Activated naive CD4-positive, alpha-beta T cell treated with anti-CD3 and anti-CD28 coated beads, Interleukin-2, amount 50 U/mL, for 24 hours (primary cell): ENCODE data around the gene DBNDD1.
A peak's percentile ranks its signal among the peaks of the same experiment; 100 is the strongest.
"Not testable (repeated sequence)": the region's sequence is repeated elsewhere in the genome, so short reads cannot be mapped to it uniquely, and the experiment has no call there.

Experiments
- H3K27ac Mint-ChIP-seq: one replicate; pipeline ENCODE4 v1.8.0; 2021; ENCODE audit warnings: mild to moderate bottlenecking, mixed read lengths
- H3K27me3 Mint-ChIP-seq: one replicate; pipeline ENCODE4 v1.8.0; 2021; ENCODE audit warnings: mixed read lengths
- H3K36me3 Mint-ChIP-seq: one replicate; pipeline ENCODE4 v1.8.0; 2021; ENCODE audit warnings: mixed read lengths
- H3K4me1 Mint-ChIP-seq: one replicate; pipeline ENCODE4 v1.8.0; 2021; ENCODE audit warnings: mixed read lengths
- H3K4me3 Mint-ChIP-seq: one replicate; pipeline ENCODE4 v1.8.0; 2021; ENCODE audit warnings: mild to moderate bottlenecking, mixed read lengths
- H3K9me3 Mint-ChIP-seq: one replicate; pipeline ENCODE4 v1.8.0; 2021; ENCODE audit warnings: mixed read lengths

DBNDD1 gene

DNA sequence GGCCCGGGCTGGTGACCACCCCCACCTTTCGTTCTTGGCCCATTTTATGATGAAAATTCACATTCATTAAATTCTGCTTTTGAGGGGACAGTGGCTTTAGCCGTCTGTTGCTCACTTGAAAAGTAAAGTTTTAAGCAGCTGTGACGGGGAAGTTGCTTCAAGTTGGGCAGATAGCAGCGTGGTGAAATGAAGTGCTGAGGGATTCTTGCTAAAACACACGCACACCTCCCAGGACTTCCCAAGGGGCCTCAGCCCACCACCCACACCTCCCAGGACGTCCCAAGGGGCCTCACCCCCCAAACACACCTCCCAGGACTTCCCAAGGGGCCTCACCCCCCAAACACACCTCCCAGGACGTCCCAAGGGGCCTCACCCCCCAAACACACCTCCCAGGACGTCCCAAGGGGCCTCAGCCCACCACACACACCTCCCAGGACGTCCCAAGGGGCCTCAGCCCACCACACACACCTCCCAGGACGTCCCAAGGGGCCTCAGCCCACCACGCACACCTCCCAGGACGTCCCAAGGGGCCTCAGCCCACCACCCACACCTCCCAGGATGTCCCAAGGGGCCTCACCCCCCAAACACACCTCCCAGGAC lies 11.5 kb downstream of the DBNDD1 start:
- peaks cover 26% of the 10 kb centered on the region for H3K4me1 Mint-ChIP-seq
- not testable (repeated sequence) for H3K36me3 Mint-ChIP-seq, H3K27me3 Mint-ChIP-seq, H3K27ac Mint-ChIP-seq, H3K9me3 Mint-ChIP-seq
- H3K4me3 Mint-ChIP-seq, result peak overlapping the region; percentile 24

- H3K4me1 Mint-ChIP-seq, result peaks cover 26% of the 10 kb centered on the region
- no peaks in the 10 kb centered on the region for H3K27me3 Mint-ChIP-seq
- H3K27ac Mint-ChIP-seq, result no peak overlapping the region
- H3K4me3 Mint-ChIP-seq, result no peak overlapping the region
- H3K9me3 Mint-ChIP-seq, result no peaks in the 10 kb centered on the region
- H3K36me3 Mint-ChIP-seq, result no peaks in the 10 kb centered on the region
Observed at GRCh38 chr16:90007015-90007414, 12.2 kb downstream of the DBNDD1 start.

DNA sequence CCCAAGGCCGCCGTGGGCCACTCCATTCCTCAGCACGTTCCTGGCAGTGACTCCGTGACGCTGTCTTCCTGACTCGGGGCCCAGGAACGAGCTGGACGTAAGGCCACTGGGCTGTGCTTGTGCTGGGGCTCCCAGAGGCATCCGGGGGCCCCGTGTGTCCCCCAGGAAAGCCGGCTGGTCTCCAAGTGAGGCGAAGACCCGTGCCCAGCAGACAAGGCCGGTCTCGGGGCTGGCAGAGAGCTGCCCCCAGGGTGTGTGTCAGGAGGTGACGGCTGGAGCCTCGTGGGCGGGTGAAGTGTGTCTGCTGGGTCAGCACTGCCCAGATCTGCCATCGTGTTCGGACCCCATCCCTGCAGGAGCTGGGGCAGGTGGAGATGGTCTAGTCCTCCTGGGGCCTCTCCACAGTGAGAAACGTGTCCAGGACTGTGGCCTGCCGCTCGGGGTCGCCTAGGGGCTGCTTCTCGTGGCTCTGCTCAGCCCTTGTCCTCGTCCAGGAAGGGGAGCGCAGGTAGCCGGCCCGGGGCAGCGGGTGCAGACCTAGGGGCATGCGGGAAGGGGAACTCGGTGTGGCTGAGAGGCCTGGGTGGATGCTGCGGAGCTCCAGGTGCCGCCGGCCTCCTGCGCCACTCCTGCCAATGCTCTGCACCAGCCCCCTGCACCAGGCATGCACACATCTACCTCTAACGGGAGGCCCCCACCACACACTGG lies 13.1 kb downstream of the DBNDD1 start:
- no peak overlapping the region for H3K27ac Mint-ChIP-seq
- H3K4me1 Mint-ChIP-seq, result peaks cover 26% of the 10 kb centered on the region
- no peak overlapping the region for H3K4me3 Mint-ChIP-seq
- H3K27me3 Mint-ChIP-seq, result no peaks in the 10 kb centered on the region
- no peaks in the 10 kb centered on the region for H3K9me3 Mint-ChIP-seq
- H3K36me3 Mint-ChIP-seq, result no peaks in the 10 kb centered on the region

DNA sequence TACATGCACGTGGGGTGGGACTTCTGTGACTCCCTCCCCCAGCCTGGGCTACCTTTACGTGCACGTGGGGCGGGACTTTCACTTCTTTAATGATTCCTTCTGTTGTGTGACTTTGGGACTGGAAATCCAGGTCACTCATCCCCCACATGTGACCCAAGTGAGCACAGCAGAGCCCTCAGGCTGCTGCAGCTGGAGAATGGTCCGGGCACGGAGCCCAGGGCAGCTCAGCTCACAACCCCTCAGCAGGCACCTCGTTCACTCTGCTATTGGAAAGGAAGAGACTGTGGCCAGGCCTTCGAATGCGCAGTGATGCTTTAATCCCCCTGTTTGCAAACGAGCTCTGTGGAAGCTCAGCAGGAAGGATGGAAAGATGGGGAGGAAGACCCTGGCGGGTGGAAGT lies 14.7 kb downstream of the DBNDD1 start:
- H3K4me3 Mint-ChIP-seq, result no peak overlapping the region
- H3K36me3 Mint-ChIP-seq, result no peaks in the 10 kb centered on the region
- H3K27ac Mint-ChIP-seq, result no peak overlapping the region
- H3K4me1 Mint-ChIP-seq, result peaks cover 15% of the 10 kb centered on the region
- no peaks in the 10 kb centered on the region for H3K27me3 Mint-ChIP-seq
- no peaks in the 10 kb centered on the region for H3K9me3 Mint-ChIP-seq

GRCh38 chr16:90002759-90003158 lies 16.5 kb downstream of the DBNDD1 start:
- Mint-ChIP-seq H3K27me3 (no peaks in the 10 kb centered on the region), H3K4me1 (peaks cover 5% of the 10 kb centered on the region), H3K27ac (no peak overlapping the region), H3K4me3 (no peak overlapping the region), H3K9me3 (no peaks in the 10 kb centered on the region), H3K36me3 (no peaks in the 10 kb centered on the region)

DNA sequence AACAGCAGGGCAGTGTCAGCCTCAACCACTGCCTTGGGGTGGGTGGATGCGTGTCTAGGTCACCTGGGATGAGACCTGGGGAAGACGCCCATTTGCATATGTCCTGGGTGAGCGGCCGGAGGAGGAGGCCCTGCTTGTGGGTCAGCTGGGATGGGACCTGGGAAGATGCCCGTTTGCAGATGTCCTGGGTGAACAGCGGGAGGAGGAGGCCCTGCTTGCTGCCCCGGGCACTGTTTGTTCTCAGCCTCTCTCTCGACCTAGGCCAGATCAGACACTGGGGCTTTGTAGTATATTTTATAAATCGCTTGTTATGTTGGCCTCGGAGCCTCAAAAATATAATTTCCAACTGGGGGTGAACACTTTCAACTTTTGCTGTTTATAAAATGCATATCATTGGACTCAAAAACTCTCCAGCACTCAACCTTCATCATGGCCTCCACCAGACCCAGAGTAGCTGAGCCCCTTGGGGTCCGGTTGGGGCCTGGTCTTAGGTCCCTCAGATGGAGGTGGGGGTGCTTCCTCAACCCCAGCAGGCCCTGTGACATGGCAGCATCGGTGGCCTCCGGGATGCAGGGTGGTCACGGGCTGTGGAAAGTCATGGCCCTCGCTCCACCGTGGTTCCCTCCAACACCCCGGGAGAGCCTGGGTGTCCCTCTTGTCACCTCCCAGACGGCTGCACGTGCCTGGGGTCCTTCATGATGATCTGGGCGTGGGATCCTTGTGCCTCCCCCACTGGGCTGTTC lies 17.3 kb downstream of the DBNDD1 start:
- Mint-ChIP-seq H3K27me3 (no peaks in the 10 kb centered on the region), H3K27ac (no peak overlapping the region), H3K36me3 (no peaks in the 10 kb centered on the region), H3K4me3 (no peak overlapping the region), H3K4me1 (no peaks in the 10 kb centered on the region), H3K9me3 (no peaks in the 10 kb centered on the region)

GRCh38 chr16:90000733-90001427 lies 18.4 kb downstream of the DBNDD1 start:
- H3K9me3 Mint-ChIP-seq, result no peaks in the 10 kb centered on the region

DNA sequence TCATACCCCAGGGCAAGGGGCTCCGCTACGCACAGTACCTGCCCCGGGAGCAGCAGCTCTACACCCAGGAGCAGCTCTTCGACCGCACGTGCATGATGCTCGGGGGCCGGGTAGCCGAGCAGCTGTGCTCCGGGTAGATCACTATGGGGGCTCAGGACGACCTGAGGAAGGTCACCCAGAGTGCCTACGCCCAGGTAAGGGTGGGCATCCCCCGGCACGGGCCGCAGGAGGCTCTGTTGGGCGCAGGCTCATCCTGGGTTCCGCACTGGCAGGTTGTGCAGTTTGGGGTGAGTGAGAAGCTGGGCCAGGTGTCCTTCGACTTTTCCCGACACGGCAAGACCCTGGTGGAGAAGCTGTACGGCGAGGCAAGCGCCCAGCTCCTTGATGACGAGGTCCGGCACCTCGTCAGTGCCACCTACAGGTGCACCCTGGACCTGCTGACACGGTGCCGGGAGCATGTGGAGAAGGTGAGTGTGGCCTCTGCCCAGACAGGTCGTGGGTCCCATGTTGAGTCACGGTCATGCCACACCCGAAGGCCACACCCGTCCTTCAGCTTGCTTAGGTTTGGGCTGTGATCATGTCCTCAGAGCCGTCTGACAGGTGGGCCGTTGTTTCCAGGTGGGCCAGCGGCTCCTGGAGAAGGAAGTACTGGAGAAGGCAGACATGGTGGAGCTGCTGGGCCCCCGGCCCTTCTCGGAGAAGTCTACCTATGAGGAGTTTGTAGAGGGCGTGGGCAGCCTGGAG lies 19.3 kb downstream of the DBNDD1 start:
- peak overlapping the region; percentile 38 for H3K27ac Mint-ChIP-seq
- H3K9me3 Mint-ChIP-seq, result no peaks in the 10 kb centered on the region
- no peaks in the 10 kb centered on the region for H3K27me3 Mint-ChIP-seq
- H3K4me1 Mint-ChIP-seq, result peaks cover 4% of the 10 kb centered on the region
- H3K36me3 Mint-ChIP-seq, result peaks cover 7% of the 10 kb centered on the region
- H3K4me3 Mint-ChIP-seq, result no peak overlapping the region

More at GRCh38 chr16:90000733-90001427, 18.4 kb downstream of the DBNDD1 start:
- Mint-ChIP-seq H3K4me3 (no peak overlapping the region), H3K4me1 (peaks cover 4% of the 10 kb centered on the region), H3K27ac (peak overlapping the region; percentile 65), H3K27me3 (no peaks in the 10 kb centered on the region), H3K36me3 (peaks cover 4% of the 10 kb centered on the region)

GRCh38 chr16:89996178-89996489 lies 23.1 kb downstream of the DBNDD1 start:
- Mint-ChIP-seq H3K36me3 (peaks cover 13% of the 10 kb centered on the region), H3K27me3 (no peaks in the 10 kb centered on the region), H3K4me1 (peaks cover 10% of the 10 kb centered on the region), H3K4me3 (peak overlapping the region; percentile 36), H3K9me3 (no peaks in the 10 kb centered on the region), H3K27ac (peak overlapping the region; percentile 98)

DNA sequence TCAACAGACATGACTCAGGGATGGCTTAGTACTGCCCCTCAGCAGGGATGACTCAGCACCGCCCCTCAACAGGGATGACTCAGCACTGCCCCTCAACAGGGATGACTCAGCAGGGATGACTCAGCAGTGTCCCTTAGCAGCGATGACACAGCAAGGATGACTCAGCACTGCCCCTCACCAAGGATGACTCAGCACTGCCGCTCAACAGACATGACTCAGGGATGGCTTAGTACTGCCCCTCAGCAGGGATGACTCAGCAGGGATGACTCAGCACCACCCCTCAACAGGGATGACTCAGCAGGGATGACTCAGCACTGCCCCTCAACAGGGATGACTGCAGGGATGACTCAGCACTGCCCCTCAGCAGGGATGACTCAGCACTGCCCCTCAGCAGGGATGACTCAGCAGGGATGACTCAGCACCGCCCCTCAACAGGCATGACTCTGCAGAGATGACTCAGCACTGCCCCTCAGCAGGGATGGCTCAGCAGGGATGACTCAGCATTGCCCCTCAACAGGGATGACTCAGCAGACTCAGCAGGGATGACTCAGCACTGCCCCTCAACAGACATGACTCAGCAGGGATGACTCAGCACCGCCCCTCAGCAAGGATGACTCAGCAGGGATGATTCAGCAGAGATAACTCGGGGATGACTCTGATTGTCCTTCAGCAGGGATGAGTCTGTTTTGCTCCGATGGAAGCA lies 23.6 kb downstream of the DBNDD1 start:
- H3K4me1 Mint-ChIP-seq, H3K9me3 Mint-ChIP-seq, H3K27me3 Mint-ChIP-seq: not testable (repeated sequence)
- peak overlapping the region; percentile 98 for H3K27ac Mint-ChIP-seq
- H3K4me3 Mint-ChIP-seq, result peak overlapping the region; percentile 36
- peaks cover 13% of the 10 kb centered on the region for H3K36me3 Mint-ChIP-seq

DNA sequence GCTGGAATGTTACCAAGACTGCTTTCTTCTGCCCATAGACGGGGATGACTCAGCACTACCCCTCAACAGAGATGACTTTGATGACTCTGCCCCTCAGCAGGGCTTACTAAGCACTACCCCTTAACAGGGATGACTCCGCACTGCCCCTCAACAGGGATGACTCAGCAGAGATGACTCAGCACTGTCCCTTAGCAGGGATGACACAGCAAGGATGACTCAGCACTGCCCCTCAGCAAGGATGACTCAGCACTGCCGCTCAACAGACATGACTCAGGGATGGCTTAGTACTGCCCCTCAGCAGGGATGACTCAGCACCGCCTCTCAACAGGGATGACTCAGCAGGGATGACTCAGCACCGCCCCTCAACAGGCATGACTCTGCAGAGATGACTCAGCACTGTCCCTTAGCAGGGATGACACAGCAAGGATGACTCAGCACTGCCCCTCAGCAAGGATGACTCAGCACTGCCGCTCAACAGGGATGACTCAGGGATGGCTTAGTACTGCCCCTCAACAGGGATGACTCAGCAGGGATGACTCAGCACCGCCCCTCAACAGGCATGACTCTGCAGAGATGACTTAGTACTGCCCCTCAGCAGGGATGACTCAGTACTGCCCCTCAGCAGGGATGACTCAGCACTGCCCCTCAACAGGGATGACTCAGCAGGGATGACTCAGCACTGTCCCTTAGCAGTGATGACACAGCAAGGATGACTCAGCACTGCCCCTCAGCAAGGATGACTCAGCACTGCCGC lies 24.4 kb downstream of the DBNDD1 start:
- H3K9me3 Mint-ChIP-seq, H3K27me3 Mint-ChIP-seq, H3K4me1 Mint-ChIP-seq: not testable (repeated sequence)
- H3K4me3 Mint-ChIP-seq, result peak overlapping the region; percentile 30
- peaks cover 13% of the 10 kb centered on the region for H3K36me3 Mint-ChIP-seq
- H3K27ac Mint-ChIP-seq, result peak overlapping the region; percentile 98

GRCh38 chr16:89994389-89994720 lies 24.9 kb downstream of the DBNDD1 start:
- H3K27ac Mint-ChIP-seq, result peak overlapping the region; percentile 98
- no peaks in the 10 kb centered on the region for H3K27me3 Mint-ChIP-seq
- H3K4me1 Mint-ChIP-seq, result peaks cover 10% of the 10 kb centered on the region
- no peaks in the 10 kb centered on the region for H3K9me3 Mint-ChIP-seq
- H3K4me3 Mint-ChIP-seq, result peak overlapping the region; percentile 19
- H3K36me3 Mint-ChIP-seq, result peaks cover 13% of the 10 kb centered on the region

DNA sequence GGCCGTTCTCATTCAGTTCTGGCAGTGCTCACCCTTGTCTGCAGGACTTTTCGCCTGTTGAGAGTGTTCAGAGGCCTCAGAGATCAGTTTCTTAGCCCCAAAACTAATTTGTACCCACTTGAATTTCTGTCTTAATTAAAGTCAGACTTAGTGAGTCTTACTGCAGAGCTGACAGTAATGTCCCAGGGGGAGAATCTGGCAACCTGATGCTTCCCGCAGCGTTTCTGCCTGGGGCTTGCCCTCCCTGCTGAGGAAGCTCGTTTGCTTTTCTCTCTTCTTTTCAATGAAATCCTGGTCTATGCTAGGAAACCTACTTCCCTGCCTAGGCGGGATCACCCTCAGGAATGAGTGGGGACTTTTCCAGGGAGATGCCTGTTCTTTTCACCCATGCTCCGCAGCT lies 25.3 kb downstream of the DBNDD1 start:
- Mint-ChIP-seq H3K4me1 (peaks cover 10% of the 10 kb centered on the region), H3K27ac (peak overlapping the region; percentile 98), H3K4me3 (no peak overlapping the region)

DNA sequence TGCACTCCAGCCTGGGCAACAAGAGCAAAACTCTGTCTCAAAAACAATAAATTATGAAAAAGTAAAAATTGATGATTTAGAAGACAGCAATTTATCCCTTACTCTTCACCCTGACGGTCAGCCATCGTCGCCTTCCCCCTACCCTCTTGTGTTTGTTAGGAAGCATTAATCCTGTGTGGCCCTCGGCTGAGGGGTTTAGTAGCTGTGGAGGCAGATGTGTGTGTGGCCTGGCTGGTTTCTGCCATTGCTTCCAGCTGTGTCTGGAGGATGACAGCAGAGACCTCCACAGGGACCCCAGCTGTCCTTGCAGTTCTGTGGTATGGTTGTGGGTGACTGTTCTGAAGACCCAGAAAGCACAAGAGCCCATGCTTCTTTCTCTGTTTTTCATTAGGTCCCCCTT lies 25.9 kb downstream of the DBNDD1 start:
- Mint-ChIP-seq H3K27me3 (no peaks in the 10 kb centered on the region), H3K27ac (no peak overlapping the region), H3K9me3 (no peaks in the 10 kb centered on the region), H3K4me1 (peaks cover 10% of the 10 kb centered on the region), H3K4me3 (no peak overlapping the region), H3K36me3 (peaks cover 15% of the 10 kb centered on the region)

More for the DNA sequence above, 25.3 kb downstream of the DBNDD1 start:
- peaks cover 13% of the 10 kb centered on the region for H3K36me3 Mint-ChIP-seq
- H3K27me3 Mint-ChIP-seq, result no peaks in the 10 kb centered on the region
- no peaks in the 10 kb centered on the region for H3K9me3 Mint-ChIP-seq
